ENCODE data around the gene MBD3L1.

- TF ChIP-seq CTCF (IDR thresholded peaks at IDR 0.05; ENCODE audit: low read depth, low read length, missing input control) (no peak), MAX (IDR thresholded peaks at IDR 0.05) (no peak), RXRA (IDR thresholded peaks at IDR 0.05) (no peak), TAF1 (conservative IDR thresholded peaks at IDR 0.05) (no peak), HNF4G (IDR thresholded peaks at IDR 0.05) (no peak), SP1 (IDR thresholded peaks at IDR 0.05) (no peak), FOXA1 (IDR thresholded peaks at IDR 0.05) (no peak), YY1 (IDR thresholded peaks at IDR 0.05) (no peak), RAD21 (IDR thresholded peaks at IDR 0.05) (no peak), ZBTB33 (IDR thresholded peaks at IDR 0.05) (no peak), REST (IDR thresholded peaks at IDR 0.05) (no peak)
Measured at GRCh38 chr19:8849232-8849631, 17.1 kb downstream of the MBD3L1 start.

Measured in liver (tissue), 3 donors.